Daoy (cell line): ENCODE data around the gene SIGLEC12. TPM values are rescaled to one million over a fixed set of nuclear protein-coding genes. Genes with fewer than 3 reads are reported as not detected.
A peak's percentile ranks its signal among the peaks of the same experiment; 100 is the strongest.

Experiments
- DNase-seq: peaks from one replicate; pipeline ENCODE4 v3.0.0-alpha.2; 2015; ENCODE audit warnings: low read depth
- total RNA-seq: library from RNA; depleted of rRNA; stranded (reverse); fragments of >200 nt; shearing (Covaris generic); gene quantifications from 2 replicates; pipeline ENCODE4 v1.2.3, GENCODE V29; 2014; rRNA removed

Gene SIGLEC12
- not detected in 2 replicates for total RNA-seq

- DNase-seq, result no peak
Measured at GRCh38 chr19:51501594-51502263, at the start of gene SIGLEC12. Gene SIGLEC12 (minus strand): TSS chr19:51501800. CDS start chr19:51501733, 67 bp downstream.

GRCh38 chr19:51550848-51551672 lies 49.5 kb upstream of the SIGLEC12 start:
- DNase-seq, result no peak

- no peak for DNase-seq
Measured at GRCh38 chr19:51549533-51550324, 48.1 kb upstream of the SIGLEC12 start.

- DNase-seq, result no peak
Measured at GRCh38 chr19:51548891-51549305, 47.3 kb upstream of the SIGLEC12 start.

GRCh38 chr19:51548213-51548651 lies 46.6 kb upstream of the SIGLEC12 start:
- no peak for DNase-seq

- peak; percentile 70 for DNase-seq
Measured at GRCh38 chr19:51547397-51548212, 46.0 kb upstream of the SIGLEC12 start.

GRCh38 chr19:51546650-51547396 lies 45.2 kb upstream of the SIGLEC12 start:
- DNase-seq, result peak; percentile 94

GRCh38 chr19:51546107-51546649 lies 44.6 kb upstream of the SIGLEC12 start:
- no peak for DNase-seq

GRCh38 chr19:51544038-51544437 lies 42.4 kb upstream of the SIGLEC12 start:
- DNase-seq, result no peak

- no peak for DNase-seq
Measured at GRCh38 chr19:51542699-51543098, 41.1 kb upstream of the SIGLEC12 start.

- DNase-seq, result peak; percentile 15
Measured at GRCh38 chr19:51541458-51542357, 40.1 kb upstream of the SIGLEC12 start.

- no peak for DNase-seq
Measured at GRCh38 chr19:51539821-51540366, 38.3 kb upstream of the SIGLEC12 start.

- DNase-seq, result no peak
Measured at GRCh38 chr19:51535535-51535934, 33.9 kb upstream of the SIGLEC12 start.

GRCh38 chr19:51531349-51532315 lies 30.0 kb upstream of the SIGLEC12 start, which contains the start of gene SIGLEC6:
Gene SIGLEC6 (minus strand): TSS chr19:51531670. CDS start chr19:51531648, 22 bp downstream.
- DNase-seq, result no peak

GRCh38 chr19:51530616-51531015 lies 29.0 kb upstream of the SIGLEC12 start:
- no peak for DNase-seq

- no peak for DNase-seq
Measured at GRCh38 chr19:51529301-51529700, 27.7 kb upstream of the SIGLEC12 start.

GRCh38 chr19:51525651-51526050 lies 24.1 kb upstream of the SIGLEC12 start:
- DNase-seq, result no peak
